ENCODE results near the gene WDPCP. TPM values are rescaled to one million over a fixed set of nuclear protein-coding genes. Genes with fewer than 3 reads are reported as not detected.
"Not testable (repeated sequence)": the region's sequence is repeated elsewhere in the genome, so short reads cannot be mapped to it uniquely, and the experiment has no call there.

WDPCP gene
- total RNA-seq, 2 experiments from 2014 or later = 4.4 to 5.0 TPM

DNA sequence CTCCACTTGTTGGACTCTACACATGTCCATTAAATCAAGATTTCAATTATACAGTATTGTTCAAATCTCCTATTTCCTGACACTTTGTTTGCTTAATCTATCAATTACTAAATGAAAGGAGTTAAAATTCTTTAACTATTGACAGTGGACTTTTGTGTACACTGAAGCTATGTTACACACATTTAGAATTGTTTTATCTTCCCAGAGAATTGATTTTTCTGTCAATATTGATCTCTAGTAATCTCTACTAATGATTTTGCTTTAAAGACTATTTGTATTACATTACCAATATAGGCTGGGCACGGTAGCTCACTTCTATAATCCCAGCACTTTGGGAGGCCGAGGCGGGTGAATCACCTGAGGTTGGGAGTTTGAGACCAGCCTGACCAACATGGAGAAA lies 215.7 kb downstream of the WDPCP start:
- Mint-ChIP-seq H3K27me3 (no peaks in the 10 kb centered on the region), H3K9me3 (peaks cover 11% of the 10 kb centered on the region), H3K27ac (no peak overlapping the region), H3K4me3 (no peak overlapping the region), H3K4me1 (ENCODE audit: low read depth) (no peaks in the 10 kb centered on the region), H3K36me3 (peaks cover 21% of the 10 kb centered on the region)
- no peak for DNase-seq
- intact Hi-C loops (cut with micrococcal nuclease) = no loop called here
- ChIA-PET POLR2A (no interaction called here), CTCF (no interaction called here)

DNA sequence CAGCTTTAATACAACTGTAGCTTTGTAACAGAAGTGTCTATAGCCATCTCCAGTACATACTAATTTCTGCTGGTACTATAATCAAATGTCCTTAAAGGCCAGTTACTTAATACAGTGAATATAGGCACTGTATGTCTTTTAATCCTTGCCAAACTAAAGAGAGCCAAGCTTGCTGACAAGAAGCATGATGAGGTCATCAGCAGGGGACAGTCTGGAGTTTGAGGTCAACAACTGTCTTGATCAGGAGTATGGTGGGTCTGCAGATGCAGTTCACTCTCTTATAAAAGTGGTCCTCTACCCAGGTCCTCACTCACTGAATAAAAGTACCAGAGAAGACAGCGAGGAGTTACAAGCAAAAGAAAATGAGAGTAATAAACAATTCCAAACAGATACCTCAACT lies 219.1 kb downstream of the WDPCP start:
- Mint-ChIP-seq H3K36me3 (peaks cover 21% of the 10 kb centered on the region), H3K27me3 (no peaks in the 10 kb centered on the region), H3K4me1 (ENCODE audit: low read depth) (no peaks in the 10 kb centered on the region), H3K9me3 (peaks cover 11% of the 10 kb centered on the region), H3K4me3 (no peak overlapping the region), H3K27ac (no peak overlapping the region)
- ChIA-PET CTCF (interaction anchor here (0.6 kb wide), 1 partner anchor 398 kb away, joined by 3 read pairs; no protein-coding TSS in a partner anchor), POLR2A (no interaction called here)
- intact Hi-C loops (cut with micrococcal nuclease) = no loop called here
- no peak for DNase-seq

DNA sequence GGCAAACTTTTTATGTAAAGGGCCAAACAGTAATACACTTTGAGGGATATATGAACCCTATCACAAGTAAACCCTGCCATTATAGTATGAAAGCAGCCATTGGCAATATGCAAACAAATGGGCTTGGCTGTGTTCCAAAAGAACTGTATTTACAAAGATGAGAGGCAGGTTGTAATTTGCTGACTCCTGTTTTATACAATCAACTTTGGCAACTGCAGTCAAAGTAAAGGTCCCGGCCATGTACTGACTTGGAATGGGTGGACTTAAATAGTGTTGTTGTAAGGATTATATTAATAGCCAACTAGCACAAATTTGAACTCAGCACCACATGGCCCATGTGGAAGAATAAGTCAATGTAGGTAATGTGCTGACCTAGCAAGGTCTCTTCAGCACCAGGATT lies 223.4 kb downstream of the WDPCP start:
- DNase-seq = no peak
- H3K4me1 Mint-ChIP-seq (ENCODE audit: low read depth) = no peaks in the 10 kb centered on the region
- H3K27ac Mint-ChIP-seq = no peak overlapping the region
- no peaks in the 10 kb centered on the region for H3K27me3 Mint-ChIP-seq
- peaks cover 7% of the 10 kb centered on the region for H3K36me3 Mint-ChIP-seq
- POLR2A ChIA-PET = no interaction called here
- CTCF ChIA-PET = no interaction called here
- no peak overlapping the region for H3K4me3 Mint-ChIP-seq
- intact Hi-C loops (cut with micrococcal nuclease) = no loop called here
- H3K9me3 Mint-ChIP-seq = no peaks in the 10 kb centered on the region

DNA sequence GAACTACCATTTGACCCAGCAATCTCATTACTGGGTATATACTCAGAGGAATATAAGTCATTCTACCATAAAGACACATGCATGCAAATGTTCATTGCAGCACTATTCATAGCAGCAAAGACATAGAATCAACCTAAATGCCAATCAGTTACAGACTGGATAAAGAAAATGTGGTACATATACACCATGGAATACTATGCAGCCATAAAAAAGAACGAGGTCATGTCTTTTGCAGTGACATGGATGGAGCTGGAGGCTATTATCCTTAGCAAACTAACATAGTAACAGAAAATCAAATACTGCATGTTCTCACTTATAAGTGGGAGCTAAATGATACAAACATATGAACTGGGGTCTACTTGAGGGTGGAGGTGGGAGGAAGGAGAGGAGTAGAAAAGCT lies 230.6 kb downstream of the WDPCP start:
- H3K27ac Mint-ChIP-seq; CTCF ChIA-PET; intact Hi-C loops (cut with micrococcal nuclease); H3K4me1 Mint-ChIP-seq (ENCODE audit: low read depth); POLR2A ChIA-PET; DNase-seq; H3K27me3 Mint-ChIP-seq; H3K4me3 Mint-ChIP-seq: not testable (repeated sequence)
- peaks cover 25% of the 10 kb centered on the region for H3K36me3 Mint-ChIP-seq
- peaks cover 24% of the 10 kb centered on the region for H3K9me3 Mint-ChIP-seq

DNA sequence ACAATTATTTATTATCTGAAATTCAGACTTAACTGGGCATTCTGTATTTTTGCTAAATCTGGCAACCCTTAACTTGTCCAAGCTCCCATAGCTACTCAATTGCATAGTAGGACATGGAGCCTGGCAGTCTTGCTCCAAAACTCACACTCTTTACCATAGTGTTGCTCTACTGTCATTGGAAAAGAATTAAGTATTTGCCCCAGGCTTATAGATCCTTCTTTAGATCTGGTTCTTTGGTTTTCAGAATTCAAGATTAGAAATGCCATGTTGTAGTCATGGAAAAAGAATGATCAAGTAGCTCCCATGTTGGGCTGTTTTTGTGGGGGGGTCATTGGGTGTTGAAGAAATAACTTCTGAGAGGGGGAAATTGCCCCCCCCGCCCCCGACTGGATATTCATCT lies 240.9 kb downstream of the WDPCP start:
- peaks cover 24% of the 10 kb centered on the region for H3K36me3 Mint-ChIP-seq
- H3K4me1 Mint-ChIP-seq (ENCODE audit: low read depth) = no peaks in the 10 kb centered on the region
- ChIA-PET POLR2A (no interaction called here), CTCF (interaction anchor here (0.7 kb wide), 1 partner anchor 78 kb away, joined by 3 read pairs; no protein-coding TSS in a partner anchor)
- peaks cover 42% of the 10 kb centered on the region for H3K9me3 Mint-ChIP-seq
- H3K27ac Mint-ChIP-seq = no peak overlapping the region
- no peak for DNase-seq
- no peak overlapping the region for H3K4me3 Mint-ChIP-seq
- intact Hi-C loops (cut with micrococcal nuclease) = no loop called here
- H3K27me3 Mint-ChIP-seq = no peaks in the 10 kb centered on the region

DNA sequence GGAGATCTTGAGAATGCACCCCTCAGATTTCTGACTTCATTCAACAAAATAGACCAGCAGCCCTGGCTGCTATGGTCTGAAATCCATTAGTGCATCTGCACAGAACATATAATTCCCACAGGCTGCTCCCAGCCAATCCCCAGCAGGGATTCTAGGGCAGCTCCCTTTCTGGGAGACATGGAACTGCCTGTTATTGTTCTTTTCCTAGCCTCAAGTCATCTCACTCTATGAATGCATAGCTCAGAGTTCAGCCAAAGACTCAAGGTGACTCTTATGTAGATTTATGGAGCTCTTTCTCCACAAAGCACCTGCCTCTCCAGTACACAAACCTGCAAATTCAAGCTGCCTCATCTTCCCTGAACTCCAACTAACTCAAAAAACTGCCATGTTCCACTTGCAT lies 241.9 kb downstream of the WDPCP start:
- intact Hi-C loops (cut with micrococcal nuclease) = no loop called here
- ChIA-PET CTCF (no interaction called here), POLR2A (no interaction called here)
- DNase-seq = no peak
- Mint-ChIP-seq H3K4me3 (no peak overlapping the region), H3K4me1 (ENCODE audit: low read depth) (no peaks in the 10 kb centered on the region), H3K9me3 (peaks cover 35% of the 10 kb centered on the region), H3K36me3 (peaks cover 22% of the 10 kb centered on the region), H3K27ac (no peak overlapping the region), H3K27me3 (no peaks in the 10 kb centered on the region)

DNA sequence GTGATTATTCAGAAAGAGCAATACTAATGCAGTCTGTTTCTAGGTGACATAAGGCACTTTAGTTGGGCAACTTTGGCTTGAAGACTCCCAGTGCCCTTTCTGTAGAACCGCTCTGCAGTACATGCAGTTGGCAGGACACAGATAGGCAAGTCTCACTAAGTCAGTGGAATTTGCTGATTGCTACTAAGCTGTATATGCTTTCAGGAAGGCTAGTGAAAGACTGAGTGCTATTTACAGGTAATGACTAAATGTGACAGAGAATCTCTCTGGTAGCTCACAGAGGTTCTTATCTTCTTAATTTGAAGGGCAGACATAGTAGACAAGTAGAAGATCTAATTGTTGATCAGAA lies 243.0 kb downstream of the WDPCP start:
- Mint-ChIP-seq H3K27ac (no peak overlapping the region), H3K4me3 (no peak overlapping the region), H3K9me3 (peaks cover 33% of the 10 kb centered on the region), H3K4me1 (ENCODE audit: low read depth) (no peaks in the 10 kb centered on the region), H3K27me3 (no peaks in the 10 kb centered on the region), H3K36me3 (peaks cover 20% of the 10 kb centered on the region)
- DNase-seq = no peak
- ChIA-PET POLR2A (no interaction called here), CTCF (no interaction called here)
- intact Hi-C loops (cut with micrococcal nuclease) = no loop called here

DNA sequence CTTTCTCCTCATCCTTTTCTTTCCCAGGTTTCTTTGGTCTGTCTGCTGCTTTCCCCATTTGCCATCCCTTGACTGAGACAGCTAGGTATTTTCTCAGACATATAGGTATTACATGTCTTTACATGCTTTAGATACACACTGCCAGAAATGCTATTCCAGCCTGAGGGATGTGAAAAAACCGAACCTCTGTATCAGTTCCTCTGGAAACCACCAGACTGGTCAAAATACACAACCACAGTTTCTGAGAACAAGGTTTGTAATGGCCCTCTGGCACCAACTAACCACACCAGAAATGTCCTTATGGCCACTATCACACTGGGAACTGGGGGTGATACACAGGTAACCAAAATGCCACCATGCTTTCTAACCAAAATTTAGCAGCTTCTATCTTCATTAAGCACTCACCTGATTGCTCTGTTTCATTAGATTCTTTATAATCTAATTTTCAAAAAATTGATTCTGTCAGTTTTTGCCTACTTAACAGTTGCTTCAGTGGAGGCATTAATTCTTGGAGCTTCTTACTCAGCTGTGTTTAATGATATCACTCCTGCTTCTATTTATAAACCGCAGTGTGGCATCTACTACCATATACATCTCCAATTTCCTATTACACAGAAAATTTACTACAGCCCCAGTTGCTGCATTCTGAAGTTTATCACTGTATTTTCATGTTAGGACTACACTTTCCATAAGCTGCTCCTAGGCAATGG lies 243.5 kb downstream of the WDPCP start:
- CTCF ChIA-PET = no interaction called here
- intact Hi-C loops (cut with micrococcal nuclease) = no loop called here
- Mint-ChIP-seq H3K27ac (no peak overlapping the region), H3K9me3 (peaks cover 30% of the 10 kb centered on the region), H3K4me3 (no peak overlapping the region), H3K27me3 (no peaks in the 10 kb centered on the region), H3K4me1 (ENCODE audit: low read depth) (no peaks in the 10 kb centered on the region), H3K36me3 (peaks cover 17% of the 10 kb centered on the region)
- POLR2A ChIA-PET = no interaction called here
- DNase-seq = no peak

DNA sequence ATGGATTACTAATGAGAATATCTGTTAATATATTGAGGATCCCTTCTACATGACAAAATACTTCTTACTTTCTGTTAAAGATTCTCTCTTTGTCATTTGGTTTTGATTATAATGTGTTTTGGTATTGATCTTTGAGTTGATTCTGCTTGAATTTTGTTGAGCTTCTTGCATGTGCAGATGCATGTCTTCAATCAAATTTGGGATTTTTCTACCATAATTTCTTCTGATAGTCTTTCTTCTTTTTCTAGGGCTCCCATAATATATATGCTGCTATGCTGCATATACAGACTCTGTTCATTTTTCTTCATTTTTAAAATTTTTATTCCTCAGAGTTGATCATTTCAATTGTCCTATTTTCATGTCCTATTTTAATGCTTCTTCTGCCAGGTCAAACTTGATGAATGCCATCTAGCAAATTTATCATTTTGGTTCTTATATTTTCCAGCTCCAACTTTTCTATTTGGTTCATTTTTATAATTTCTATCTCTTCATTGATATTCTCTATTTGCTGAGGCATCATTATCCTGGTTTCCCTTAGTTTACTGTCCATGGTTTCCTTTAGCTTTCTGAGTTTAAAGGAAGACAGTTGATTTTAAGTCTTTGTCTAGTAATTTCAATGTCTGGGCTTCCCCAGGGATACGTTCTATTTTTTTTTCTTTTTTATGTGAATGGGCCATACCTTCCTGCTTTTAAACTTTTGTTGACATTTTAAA lies 244.7 kb downstream of the WDPCP start:
- Mint-ChIP-seq H3K27me3 (no peaks in the 10 kb centered on the region), H3K4me3 (no peak overlapping the region), H3K36me3 (peaks cover 17% of the 10 kb centered on the region), H3K27ac (no peak overlapping the region), H3K4me1 (ENCODE audit: low read depth) (no peaks in the 10 kb centered on the region), H3K9me3 (peaks cover 30% of the 10 kb centered on the region)
- CTCF ChIA-PET = no interaction called here
- no peak for DNase-seq
- intact Hi-C loops (cut with micrococcal nuclease) = no loop called here
- POLR2A ChIA-PET = no interaction called here

DNA sequence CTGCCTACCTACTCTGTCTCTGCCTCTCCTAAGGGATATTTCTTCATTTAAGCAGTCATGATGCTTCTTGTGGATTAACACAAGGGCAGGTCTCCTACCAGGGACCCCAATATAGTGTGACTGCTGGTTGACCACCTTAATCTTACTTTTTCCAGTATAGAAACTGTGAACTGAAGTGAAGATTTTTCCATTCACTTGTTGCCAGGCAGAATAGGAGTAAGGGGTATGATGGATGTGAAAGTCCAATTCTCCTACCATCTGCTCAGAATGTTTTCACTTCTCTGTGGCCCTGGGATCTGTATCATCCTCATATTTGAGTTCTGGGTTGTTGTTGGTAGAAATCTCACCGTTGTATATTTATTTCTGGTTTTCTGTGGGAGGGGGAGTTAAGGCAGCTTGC lies 247.8 kb downstream of the WDPCP start:
- ChIA-PET CTCF (no interaction called here), POLR2A (no interaction called here)
- DNase-seq = no peak
- H3K9me3 Mint-ChIP-seq = peaks cover 26% of the 10 kb centered on the region
- no peak overlapping the region for H3K4me3 Mint-ChIP-seq
- H3K36me3 Mint-ChIP-seq = peaks cover 14% of the 10 kb centered on the region
- H3K4me1 Mint-ChIP-seq (ENCODE audit: low read depth) = no peaks in the 10 kb centered on the region
- no peak overlapping the region for H3K27ac Mint-ChIP-seq
- intact Hi-C loops (cut with micrococcal nuclease) = no loop called here
- no peaks in the 10 kb centered on the region for H3K27me3 Mint-ChIP-seq

DNA sequence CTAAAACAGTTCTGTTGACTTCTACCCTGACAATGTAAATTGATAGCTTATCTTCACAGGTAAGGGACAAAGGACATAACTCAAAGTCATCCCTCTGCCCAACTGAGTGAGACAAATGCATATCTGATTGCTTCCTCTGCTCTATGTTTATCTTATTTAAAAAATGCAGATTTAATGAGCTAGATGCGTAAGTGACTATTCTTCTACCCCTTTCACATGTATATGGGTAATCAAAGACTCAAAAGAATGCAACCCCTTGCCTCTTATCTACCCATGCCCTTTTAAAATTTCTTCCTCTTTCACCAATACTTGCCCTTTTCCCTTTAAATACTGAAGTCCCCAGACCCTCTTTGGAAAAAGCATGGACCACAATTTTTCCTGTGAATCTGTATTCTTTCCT lies 253.4 kb downstream of the WDPCP start:
- CTCF ChIA-PET = no interaction called here
- Mint-ChIP-seq H3K27me3 (no peaks in the 10 kb centered on the region), H3K36me3 (peaks cover 4% of the 10 kb centered on the region), H3K4me1 (ENCODE audit: low read depth) (no peaks in the 10 kb centered on the region), H3K4me3 (no peak overlapping the region), H3K27ac (no peak overlapping the region), H3K9me3 (no peaks in the 10 kb centered on the region)
- DNase-seq = no peak
- POLR2A ChIA-PET = no interaction called here
- intact Hi-C loops (cut with micrococcal nuclease) = no loop called here

DNA sequence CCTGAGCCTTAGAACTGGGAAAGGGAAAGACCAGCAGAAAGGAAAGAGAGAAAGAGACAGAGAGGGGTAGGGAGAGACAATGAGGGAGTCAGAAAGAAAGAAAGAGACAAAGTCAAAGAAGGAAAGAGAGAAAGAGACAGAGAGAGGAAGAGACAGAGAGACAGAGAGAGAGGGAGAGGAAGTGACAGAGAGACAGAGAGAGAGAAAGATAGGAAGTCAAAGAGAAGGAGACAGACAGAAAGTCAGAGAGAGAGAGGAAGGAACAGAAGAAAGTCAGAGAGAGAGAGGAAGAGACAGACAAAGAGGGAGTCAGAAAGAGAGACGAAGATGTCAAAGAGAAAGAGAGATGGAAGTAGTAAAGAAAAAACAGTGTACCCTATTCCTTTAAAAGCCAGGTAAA lies 261.8 kb downstream of the WDPCP start:
- Mint-ChIP-seq H3K9me3 (peaks cover 12% of the 10 kb centered on the region), H3K27me3 (no peaks in the 10 kb centered on the region), H3K4me1 (ENCODE audit: low read depth) (no peaks in the 10 kb centered on the region), H3K4me3 (no peak overlapping the region), H3K36me3 (peaks cover 11% of the 10 kb centered on the region), H3K27ac (no peak overlapping the region)
- POLR2A ChIA-PET = no interaction called here
- no peak for DNase-seq
- CTCF ChIA-PET = no interaction called here
- intact Hi-C loops (cut with micrococcal nuclease) = no loop called here

DNA sequence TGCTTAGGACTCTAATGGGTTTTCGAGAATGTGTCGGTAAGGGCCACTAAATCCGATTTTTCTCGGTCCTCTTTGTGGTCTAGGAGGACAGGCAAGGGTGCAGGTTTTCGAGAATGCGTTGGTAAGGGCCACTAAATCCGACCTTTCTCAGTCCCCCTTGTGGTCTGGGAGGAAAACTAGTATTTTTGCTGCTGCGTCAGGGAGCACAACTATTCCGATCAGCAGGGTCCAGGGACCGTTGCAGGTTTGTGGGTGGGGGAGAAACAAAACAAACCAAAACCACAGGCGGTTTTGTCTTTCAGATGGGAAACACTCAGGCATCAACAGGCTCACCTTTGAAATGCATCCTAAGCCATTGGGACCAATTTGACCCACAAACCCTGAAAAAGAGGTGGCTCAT lies 264.6 kb downstream of the WDPCP start:
- H3K27me3 Mint-ChIP-seq; POLR2A ChIA-PET; H3K27ac Mint-ChIP-seq; DNase-seq; H3K4me1 Mint-ChIP-seq (ENCODE audit: low read depth); H3K4me3 Mint-ChIP-seq; CTCF ChIA-PET; intact Hi-C loops (cut with micrococcal nuclease): not testable (repeated sequence)
- H3K9me3 Mint-ChIP-seq = peaks cover 12% of the 10 kb centered on the region
- H3K36me3 Mint-ChIP-seq = peaks cover 11% of the 10 kb centered on the region

All from activated CD4-positive, alpha-beta memory T cell treated with anti-CD3 and anti-CD28 coated beads for 36 hours (primary cell).